OCI-LY1 (cell line): ENCODE data around the gene TPD52L1.

Source experiments
- H2AFZ ChIP-seq: fragments of 200-600 bp; sonication (generic), shearing (Covaris generic); 2 replicates; pipeline ENCODE4 v1.6.0; 2014; ENCODE audit warnings: antibody characterized with exemption, mild to moderate bottlenecking, low read length
- H3F3A ChIP-seq: fragments of 200-600 bp; sonication (generic), shearing (Covaris generic); 2 replicates; pipeline ENCODE4 v1.6.0; 2014; ENCODE audit warnings: mild to moderate bottlenecking, antibody characterized with exemption, low read length, moderate library complexity; ENCODE audit not compliant: insufficient read depth
- H3K27ac ChIP-seq: fragments of 200-600 bp; sonication (generic); 2 replicates; pipeline ENCODE4 v1.5.1; 2014; ENCODE audit warnings: low read length, mixed run types, mild to moderate bottlenecking, low read depth; ENCODE audit not compliant: poor library complexity, severe bottlenecking
- H3K27me3 ChIP-seq: fragments of 200-600 bp; sonication (generic); 2 replicates; pipeline ENCODE4 v1.6.0; 2014; ENCODE audit warnings: antibody characterized with exemption, mild to moderate bottlenecking, low read length, moderate library complexity; ENCODE audit not compliant: insufficient read depth
- H3K36me3 ChIP-seq: fragments of 200-600 bp; sonication (generic); 2 replicates; pipeline ENCODE4 v1.6.1; 2014; ENCODE audit warnings: mild to moderate bottlenecking, antibody characterized with exemption, low read length, moderate library complexity, mixed read lengths; ENCODE audit not compliant: insufficient read depth
- H3K4me1 ChIP-seq: fragments of 200-600 bp; sonication (generic); 2 replicates; pipeline ENCODE4 v1.5.1; 2014; ENCODE audit warnings: mild to moderate bottlenecking, low read length, moderate library complexity; ENCODE audit not compliant: insufficient read depth, severe bottlenecking
- H3K4me2 ChIP-seq: fragments of 200-600 bp; sonication (generic), shearing (Covaris generic); 2 replicates; pipeline ENCODE4 v1.6.1; 2014; ENCODE audit warnings: low read length
- H3K4me3 ChIP-seq: fragments of 200-600 bp; sonication (generic); 2 replicates; pipeline ENCODE4 v1.5.1; 2014; ENCODE audit warnings: low read length, low read depth, mild to moderate bottlenecking, mixed read lengths; ENCODE audit not compliant: poor library complexity, severe bottlenecking
- H3K79me2 ChIP-seq: fragments of 200-600 bp; shearing (Covaris generic); 2 replicates; pipeline ENCODE4 v1.6.1; 2016; ENCODE audit warnings: mixed run types, low read length, mixed read lengths; ENCODE audit not compliant: insufficient read depth
- H3K9ac ChIP-seq: fragments of 200-600 bp; sonication (generic), shearing (Covaris generic); 2 replicates; pipeline ENCODE4 v1.6.1; 2014; ENCODE audit warnings: mild to moderate bottlenecking, low read length, mixed read lengths
- H3K9me2 ChIP-seq: fragments of 200-600 bp; sonication (generic), shearing (Covaris generic); 2 replicates; pipeline ENCODE4 v1.6.1; 2014; ENCODE audit warnings: low read depth, mild to moderate bottlenecking, low read length, mixed read lengths
- H3K9me3 ChIP-seq: fragments of 200-600 bp; shearing (Covaris generic); 2 replicates; pipeline ENCODE4 v1.6.1; 2014; ENCODE audit warnings: low read length, mixed read lengths
- H4K20me1 ChIP-seq: fragments of 200-600 bp; sonication (generic), shearing (Covaris generic); 2 replicates; pipeline ENCODE4 v1.6.0; 2016; ENCODE audit warnings: mild to moderate bottlenecking, low read length; ENCODE audit not compliant: insufficient read depth
- EZH2 ChIP-seq: fragments of 200-600 bp; sonication (generic), shearing (Covaris generic); IDR thresholded peaks from 2 replicates; pipeline ENCODE4 v1.8.0; 2017; ENCODE audit warnings: borderline replicate concordance, mixed run types, mild to moderate bottlenecking, antibody characterized with exemption, low read length, moderate library complexity, mixed read lengths
- TF ChIP-seq, protein P1 (sequence below): fragments of 200-600 bp; sonication (generic), shearing (Covaris generic); IDR thresholded peaks from 2 replicates; pipeline ENCODE4 v1.5.1; 2017; ENCODE audit warnings: mild to moderate bottlenecking, antibody characterized with exemption, low read length, moderate library complexity, mixed read lengths

The TPD52L1 gene

DNA sequence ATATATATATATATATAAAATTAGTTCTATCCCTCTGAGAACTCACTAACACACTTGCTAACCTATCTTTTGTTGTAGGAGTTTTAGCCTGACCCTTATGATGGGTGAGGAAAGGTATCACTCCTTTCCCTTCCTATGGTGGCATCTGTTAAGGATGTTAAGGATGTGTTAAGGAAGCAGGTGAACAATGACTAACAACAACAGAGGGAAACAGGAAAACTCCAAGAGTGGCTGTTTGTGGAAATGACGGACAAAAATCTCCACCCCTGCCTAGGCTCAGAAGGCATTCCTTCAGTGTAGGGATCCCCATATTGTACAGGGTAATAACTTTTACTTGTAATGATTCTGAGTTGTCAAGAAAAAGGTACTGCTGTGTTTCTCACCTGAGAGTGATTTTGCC, 8.8 kb upstream of the TPD52L1 start:
- Histone ChIP-seq H3K4me2 (no peak overlapping the region), H3K9me2 (no peaks in the 10 kb centered on the region), H3F3A (no peaks in the 10 kb centered on the region), H3K4me3 (no peak overlapping the region), H3K9me3 (no peaks in the 10 kb centered on the region), H3K79me2 (no peaks in the 10 kb centered on the region), H4K20me1 (no peaks in the 10 kb centered on the region), H3K9ac (no peak overlapping the region), H3K27ac (no peak overlapping the region), H3K4me1 (no peaks in the 10 kb centered on the region), H3K27me3 (peaks cover 4% of the 10 kb centered on the region; the same call in 1 of the 2 replicates), H2AFZ (no peak overlapping the region), H3K36me3 (no peaks in the 10 kb centered on the region)
- no peak for TF ChIP-seq EZH2
- TF ChIP-seq, protein P1, sequence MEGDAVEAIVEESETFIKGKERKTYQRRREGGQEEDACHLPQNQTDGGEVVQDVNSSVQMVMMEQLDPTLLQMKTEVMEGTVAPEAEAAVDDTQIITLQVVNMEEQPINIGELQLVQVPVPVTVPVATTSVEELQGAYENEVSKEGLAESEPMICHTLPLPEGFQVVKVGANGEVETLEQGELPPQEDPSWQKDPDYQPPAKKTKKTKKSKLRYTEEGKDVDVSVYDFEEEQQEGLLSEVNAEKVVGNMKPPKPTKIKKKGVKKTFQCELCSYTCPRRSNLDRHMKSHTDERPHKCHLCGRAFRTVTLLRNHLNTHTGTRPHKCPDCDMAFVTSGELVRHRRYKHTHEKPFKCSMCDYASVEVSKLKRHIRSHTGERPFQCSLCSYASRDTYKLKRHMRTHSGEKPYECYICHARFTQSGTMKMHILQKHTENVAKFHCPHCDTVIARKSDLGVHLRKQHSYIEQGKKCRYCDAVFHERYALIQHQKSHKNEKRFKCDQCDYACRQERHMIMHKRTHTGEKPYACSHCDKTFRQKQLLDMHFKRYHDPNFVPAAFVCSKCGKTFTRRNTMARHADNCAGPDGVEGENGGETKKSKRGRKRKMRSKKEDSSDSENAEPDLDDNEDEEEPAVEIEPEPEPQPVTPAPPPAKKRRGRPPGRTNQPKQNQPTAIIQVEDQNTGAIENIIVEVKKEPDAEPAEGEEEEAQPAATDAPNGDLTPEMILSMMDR, result no peak

GRCh38 chr6:125149256-125150144, 4.1 kb upstream of the TPD52L1 start:
- Histone ChIP-seq H3K27me3 (no peaks in the 10 kb centered on the region), H3K4me1 (no peaks in the 10 kb centered on the region), H3K4me2 (no peak overlapping the region), H3K27ac (no peak overlapping the region), H3K4me3 (no peak overlapping the region), H3K36me3 (no peaks in the 10 kb centered on the region), H3K79me2 (no peaks in the 10 kb centered on the region), H2AFZ (no peak overlapping the region), H4K20me1 (no peaks in the 10 kb centered on the region), H3K9ac (no peak overlapping the region), H3K9me3 (no peaks in the 10 kb centered on the region), H3F3A (no peaks in the 10 kb centered on the region), H3K9me2 (no peaks in the 10 kb centered on the region)
- TF ChIP-seq, protein P1, result no peak
- TF ChIP-seq EZH2, result no peak

- no peaks in the 10 kb centered on the region for H3K9me3 ChIP-seq
- no peak overlapping the region for H2AFZ ChIP-seq
- no peak overlapping the region for H3K27ac ChIP-seq
- H3K9me2 ChIP-seq, result no peaks in the 10 kb centered on the region
- no peaks in the 10 kb centered on the region for H4K20me1 ChIP-seq
- no peaks in the 10 kb centered on the region for H3F3A ChIP-seq
- H3K4me1 ChIP-seq, result no peaks in the 10 kb centered on the region
- no peaks in the 10 kb centered on the region for H3K79me2 ChIP-seq
- H3K27me3 ChIP-seq, result no peaks in the 10 kb centered on the region
- H3K4me2 ChIP-seq, result no peak overlapping the region
- TF ChIP-seq EZH2, result no peak
- TF ChIP-seq, protein P1, result no peak
- H3K9ac ChIP-seq, result no peak overlapping the region
- H3K4me3 ChIP-seq, result no peak overlapping the region
- no peaks in the 10 kb centered on the region for H3K36me3 ChIP-seq
These were observed 1.9 kb upstream of the TPD52L1 start for GRCh38 chr6:125151700-125152099.
